ENCODE results near the gene FBXW7.

- TF ChIP-seq CTCF (IDR thresholded peaks at IDR 0.05) (no peak), EP300 (IDR thresholded peaks at IDR 0.05; ENCODE audit: low read depth) (no peak), POLR2A (IDR thresholded peaks at IDR 0.05) (no peak)
Observed at GRCh38 chr4:152581536-152582160, 45.8 kb upstream of the FBXW7 start.

Measured in transverse colon (tissue), 3 donors.